HG03521 (cell line): ENCODE measurements around the gene SH2D2A.

Experiments used
- ATAC-seq: cut with Tn5 transposase; IDR thresholded peaks from one replicate; pipeline ENCODE4 v1.9.1; 2021; ENCODE audit warnings: mild to moderate bottlenecking, moderate library complexity; ENCODE audit not compliant: unreplicated experiment

The SH2D2A gene

GRCh38 chr1:156805766-156806511 lies 10.7 kb downstream of the SH2D2A start:
- ATAC-seq, result no peak

GRCh38 chr1:156804572-156805243 lies 11.9 kb downstream of the SH2D2A start:
- ATAC-seq, result no peak

- ATAC-seq, result no peak
These were observed 12.6 kb downstream of the SH2D2A start for GRCh38 chr1:156804026-156804425.

GRCh38 chr1:156803086-156803851 lies 13.4 kb downstream of the SH2D2A start:
- no peak for ATAC-seq

- no peak for ATAC-seq
These were observed 14.2 kb downstream of the SH2D2A start for GRCh38 chr1:156802421-156802935.

GRCh38 chr1:156801409-156802121 lies 15.1 kb downstream of the SH2D2A start:
- no peak for ATAC-seq

GRCh38 chr1:156797212-156797871 lies 19.3 kb downstream of the SH2D2A start:
- no peak for ATAC-seq

GRCh38 chr1:156796340-156797097 lies 20.1 kb downstream of the SH2D2A start:
- no peak for ATAC-seq

- no peak for ATAC-seq
These were observed 20.9 kb downstream of the SH2D2A start for GRCh38 chr1:156795787-156796186.

- ATAC-seq, result no peak
These were observed 21.3 kb downstream of the SH2D2A start for GRCh38 chr1:156795374-156795733.

GRCh38 chr1:156794506-156795373 lies 21.9 kb downstream of the SH2D2A start:
- ATAC-seq, result no peak

- ATAC-seq, result no peak
These were observed 26.9 kb downstream of the SH2D2A start for GRCh38 chr1:156789621-156790318.

GRCh38 chr1:156788136-156788535 lies 28.5 kb downstream of the SH2D2A start:
- ATAC-seq, result no peak

GRCh38 chr1:156786640-156787039 lies 30.0 kb downstream of the SH2D2A start:
- no peak for ATAC-seq

GRCh38 chr1:156785458-156785857 lies 31.2 kb downstream of the SH2D2A start:
- no peak for ATAC-seq

- ATAC-seq, result no peak
These were observed 35.0 kb downstream of the SH2D2A start for GRCh38 chr1:156781585-156782186.

- no peak for ATAC-seq
These were observed 39.1 kb downstream of the SH2D2A start for GRCh38 chr1:156777573-156777972.

- ATAC-seq, result no peak
These were observed 39.7 kb downstream of the SH2D2A start for GRCh38 chr1:156776942-156777341.
